AG10803 (cell line): Measurements from ENCODE around the gene RASSF1.
A peak's percentile ranks its signal among the peaks of the same experiment; 100 is the strongest.

Experiments used
- DNase-seq: peaks from one replicate; pipeline ENCODE4 v3.0.0; 2010; ENCODE audit warnings: low read depth
- H3K4me3 ChIP-seq: 2 replicates; pipeline ENCODE4 v1.5.1; 2011; ENCODE audit warnings: mild to moderate bottlenecking, low read length, control low read depth
- CTCF ChIP-seq: conservative IDR thresholded peaks from 2 replicates; pipeline ENCODE4 v1.5.1; 2011; ENCODE audit warnings: mild to moderate bottlenecking, low read length, control low read depth, inconsistent platforms

Gene RASSF1

GRCh38 chr3:50330330-50330729 lies 10.3 kb downstream of the RASSF1 start:
- no peak for DNase-seq
- no peak for TF ChIP-seq CTCF
- H3K4me3 ChIP-seq = no peak overlapping the region

GRCh38 chr3:50327943-50328691 lies 12.5 kb downstream of the RASSF1 start, which contains the start of gene TUSC2:
Gene TUSC2, minus strand, starts transcription at chr3:50328223. Its CDS starts 124 bp downstream, at chr3:50328099.
- DNase-seq = peak; percentile 94
- H3K4me3 ChIP-seq = peak within 1 kb of the TSS; percentile 80
- TF ChIP-seq CTCF = no peak

GRCh38 chr3:50327129-50327528 lies 13.5 kb downstream of the RASSF1 start:
- peak overlapping the region; percentile 80 for H3K4me3 ChIP-seq
- DNase-seq = no peak
- no peak for TF ChIP-seq CTCF

- DNase-seq = no peak
- H3K4me3 ChIP-seq = no peak overlapping the region
- no peak for TF ChIP-seq CTCF
These were observed 14.5 kb downstream of the RASSF1 start for GRCh38 chr3:50326182-50326541.

- H3K4me3 ChIP-seq = no peak overlapping the region
- TF ChIP-seq CTCF = no peak
- DNase-seq = no peak
These were observed 15.0 kb downstream of the RASSF1 start for GRCh38 chr3:50325497-50326181.

- no peak for DNase-seq
- no peak overlapping the region for H3K4me3 ChIP-seq
- TF ChIP-seq CTCF = no peak
These were observed 15.5 kb downstream of the RASSF1 start for GRCh38 chr3:50325113-50325480.

GRCh38 chr3:50324351-50325112 lies 16.1 kb downstream of the RASSF1 start:
- DNase-seq = peak; percentile 55
- H3K4me3 ChIP-seq = no peak overlapping the region
- peak; percentile 82 for TF ChIP-seq CTCF
